Measurements from ENCODE around the gene TMEM129.

Gene TMEM129

GRCh38 chr4:1668488-1668840 lies 52.7 kb downstream of the TMEM129 start:
- DNase-seq (ENCODE audit: low read depth), result no peak

- DNase-seq (ENCODE audit: low read depth), result no peak
These were observed 53.9 kb downstream of the TMEM129 start for GRCh38 chr4:1667273-1667672.

GRCh38 chr4:1666391-1666790 lies 54.7 kb downstream of the TMEM129 start:
- DNase-seq (ENCODE audit: low read depth), result no peak

All from stimulated activated CD8-positive, alpha-beta memory T cell treated with anti-CD3 and anti-CD28 coated beads, Interleukin-12 subunit alpha, Interleukin-12 subunit beta, amount 100 ng/mL, for 1 hour (primary cell).